Measurements from ENCODE around the gene FOLR3. TPM values are rescaled to one million over a fixed set of nuclear protein-coding genes. Genes with fewer than 3 reads are reported as not detected.
"Not testable (repeated sequence)": the region's sequence is repeated elsewhere in the genome, so short reads cannot be mapped to it uniquely, and the experiment has no call there.

Gene FOLR3
- total and polyA plus RNA-seq, 4 donors, result 1.1 to 14.0 (median 5.8) TPM

DNA sequence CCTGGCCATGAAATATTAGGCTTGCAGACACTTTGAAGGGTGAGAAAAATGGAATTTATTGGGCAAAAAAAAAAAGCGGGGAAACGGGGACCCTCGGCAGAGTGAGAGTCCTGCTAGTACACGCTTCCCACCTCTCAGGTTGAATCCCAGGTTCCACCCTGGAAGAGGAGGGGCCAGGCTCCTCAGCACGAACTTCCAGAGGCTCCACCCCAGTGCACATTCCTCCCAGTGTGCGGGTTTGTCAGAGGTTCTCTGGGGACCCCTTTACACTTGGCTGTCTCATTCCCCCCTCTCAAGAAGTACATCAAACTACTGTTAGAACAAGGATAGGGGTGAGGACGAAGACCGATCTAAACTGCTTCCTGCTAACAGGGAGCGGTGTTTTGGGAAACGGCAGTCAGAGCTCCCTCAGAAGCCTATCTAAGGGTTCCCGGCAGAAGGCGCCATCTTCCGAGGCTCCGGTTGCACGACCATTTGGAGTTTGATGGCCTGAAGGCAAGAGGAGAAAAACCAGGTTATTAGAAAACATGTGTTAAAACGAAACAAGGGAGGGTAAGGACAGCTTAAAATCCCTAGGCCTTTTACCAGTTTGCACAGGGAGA is 27.5 kb downstream of the FOLR3 start:
- ATAC-seq (ENCODE audit: insufficient read depth, low FRiP score) (no peak), DNase-seq (no peak)
- peaks cover 0 to 3% (median 0%) of the 10 kb centered on the region in 5 donors for H3K4me1 ChIP-seq (ENCODE audit: control insufficient read depth in 5 of 5, insufficient read depth in 5 of 5, low read length in 5 of 5)
- H3K9ac ChIP-seq (ENCODE audit: insufficient read depth in 1 of 2, low read length in 2 of 2), result no peak overlapping the region
- no peak overlapping the region for H3K27ac ChIP-seq (ENCODE audit: low read depth in 1 of 2, low read length in 1 of 2)
- H3K4me3 ChIP-seq, result no peak overlapping the region
- TF ChIP-seq, protein P1, sequence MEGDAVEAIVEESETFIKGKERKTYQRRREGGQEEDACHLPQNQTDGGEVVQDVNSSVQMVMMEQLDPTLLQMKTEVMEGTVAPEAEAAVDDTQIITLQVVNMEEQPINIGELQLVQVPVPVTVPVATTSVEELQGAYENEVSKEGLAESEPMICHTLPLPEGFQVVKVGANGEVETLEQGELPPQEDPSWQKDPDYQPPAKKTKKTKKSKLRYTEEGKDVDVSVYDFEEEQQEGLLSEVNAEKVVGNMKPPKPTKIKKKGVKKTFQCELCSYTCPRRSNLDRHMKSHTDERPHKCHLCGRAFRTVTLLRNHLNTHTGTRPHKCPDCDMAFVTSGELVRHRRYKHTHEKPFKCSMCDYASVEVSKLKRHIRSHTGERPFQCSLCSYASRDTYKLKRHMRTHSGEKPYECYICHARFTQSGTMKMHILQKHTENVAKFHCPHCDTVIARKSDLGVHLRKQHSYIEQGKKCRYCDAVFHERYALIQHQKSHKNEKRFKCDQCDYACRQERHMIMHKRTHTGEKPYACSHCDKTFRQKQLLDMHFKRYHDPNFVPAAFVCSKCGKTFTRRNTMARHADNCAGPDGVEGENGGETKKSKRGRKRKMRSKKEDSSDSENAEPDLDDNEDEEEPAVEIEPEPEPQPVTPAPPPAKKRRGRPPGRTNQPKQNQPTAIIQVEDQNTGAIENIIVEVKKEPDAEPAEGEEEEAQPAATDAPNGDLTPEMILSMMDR (IDR thresholded peaks at IDR 0.05; ENCODE audit: control extremely low read depth, extremely low read depth), result no peak
- no peaks in the 10 kb centered on the region for H3K36me3 ChIP-seq (ENCODE audit: control insufficient read depth in 4 of 4, insufficient read depth in 4 of 4, low read length in 4 of 4)
- 86% methylated on average over 16 of the region's 16 CpGs for WGBS, 2 donors
- no peaks in the 10 kb centered on the region for H3K27me3 ChIP-seq (ENCODE audit: control insufficient read depth in 3 of 3, insufficient read depth in 3 of 3, low read length in 2 of 3)
- no peaks in the 10 kb centered on the region for H3K9me3 ChIP-seq (ENCODE audit: control insufficient read depth in 4 of 4, insufficient read depth in 3 of 4, low read length in 3 of 4)

DNA sequence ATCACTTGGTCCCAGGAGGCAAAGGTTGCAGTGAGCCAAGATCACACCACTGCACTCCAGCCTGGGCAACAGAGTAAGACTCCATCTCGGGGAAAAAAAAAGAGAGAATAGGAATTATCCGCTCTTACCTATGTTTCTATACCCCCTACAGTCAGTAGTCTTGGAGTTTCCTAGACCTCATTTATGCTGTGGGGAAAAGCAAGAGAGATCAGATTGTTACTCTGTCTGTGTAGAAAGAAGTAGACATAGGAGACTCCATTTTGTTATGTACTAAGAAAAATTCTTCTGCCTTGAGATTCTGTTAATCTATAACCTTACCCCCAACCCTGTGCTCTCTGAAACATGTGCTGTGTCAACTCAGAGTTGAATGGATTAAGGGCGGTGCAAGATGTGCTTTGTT is 28.7 kb downstream of the FOLR3 start:
- H3K9ac ChIP-seq (ENCODE audit: insufficient read depth in 1 of 2, low read length in 2 of 2); H3K4me1 ChIP-seq (ENCODE audit: control insufficient read depth in 5 of 5, insufficient read depth in 5 of 5, low read length in 5 of 5); H3K27ac ChIP-seq (ENCODE audit: low read depth in 1 of 2, low read length in 1 of 2); H3K9me3 ChIP-seq (ENCODE audit: control insufficient read depth in 4 of 4, insufficient read depth in 3 of 4, low read length in 3 of 4); H3K27me3 ChIP-seq (ENCODE audit: control insufficient read depth in 3 of 3, insufficient read depth in 3 of 3, low read length in 2 of 3); H3K36me3 ChIP-seq (ENCODE audit: control insufficient read depth in 4 of 4, insufficient read depth in 4 of 4, low read length in 4 of 4); H3K4me3 ChIP-seq; DNase-seq; ATAC-seq (ENCODE audit: insufficient read depth, low FRiP score): not testable (repeated sequence)
- WGBS, 2 donors, result 78 to 88% methylated on average over 2 of the region's 3 CpGs

DNA sequence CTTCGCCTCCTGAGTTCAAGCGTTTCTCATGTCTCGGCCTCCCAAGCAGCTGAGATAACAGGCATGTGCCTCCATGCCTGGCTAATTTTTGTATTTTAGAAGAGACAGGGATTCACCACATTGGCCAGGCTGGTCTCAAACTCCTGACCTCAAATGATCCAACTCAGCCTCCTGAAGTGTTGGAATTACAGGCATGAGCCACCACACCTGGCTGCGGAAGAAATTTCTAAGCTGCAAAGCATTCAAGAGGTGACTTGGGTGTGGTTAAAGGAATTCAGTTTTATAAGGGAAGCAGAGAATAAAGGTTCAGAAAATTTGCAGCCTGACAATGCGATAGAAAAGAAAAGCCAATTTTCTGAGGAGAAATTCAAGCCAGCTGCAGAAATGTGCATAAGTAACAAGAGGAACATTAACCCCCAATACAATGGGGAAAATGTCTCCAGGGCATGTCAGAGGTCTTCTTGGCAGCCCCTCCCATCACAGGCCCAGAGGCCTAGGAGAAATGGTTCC is 33.6 kb downstream of the FOLR3 start:
- not testable (repeated sequence) for ATAC-seq (ENCODE audit: insufficient read depth, low FRiP score); H3K27me3 ChIP-seq (ENCODE audit: control insufficient read depth in 3 of 3, insufficient read depth in 3 of 3, low read length in 2 of 3); H3K9ac ChIP-seq (ENCODE audit: insufficient read depth in 1 of 2, low read length in 2 of 2); H3K4me1 ChIP-seq (ENCODE audit: control insufficient read depth in 5 of 5, insufficient read depth in 5 of 5, low read length in 5 of 5); DNase-seq; H3K36me3 ChIP-seq (ENCODE audit: control insufficient read depth in 4 of 4, insufficient read depth in 4 of 4, low read length in 4 of 4); H3K4me3 ChIP-seq; H3K9me3 ChIP-seq (ENCODE audit: control insufficient read depth in 4 of 4, insufficient read depth in 3 of 4, low read length in 3 of 4)
- 85 to 89% methylated on average over 5 of the region's 5 CpGs for WGBS, 2 donors
- peak overlapping the region in 1 of 2 donors; percentile 22 for H3K27ac ChIP-seq (ENCODE audit: low read depth in 1 of 2, low read length in 1 of 2)

DNA sequence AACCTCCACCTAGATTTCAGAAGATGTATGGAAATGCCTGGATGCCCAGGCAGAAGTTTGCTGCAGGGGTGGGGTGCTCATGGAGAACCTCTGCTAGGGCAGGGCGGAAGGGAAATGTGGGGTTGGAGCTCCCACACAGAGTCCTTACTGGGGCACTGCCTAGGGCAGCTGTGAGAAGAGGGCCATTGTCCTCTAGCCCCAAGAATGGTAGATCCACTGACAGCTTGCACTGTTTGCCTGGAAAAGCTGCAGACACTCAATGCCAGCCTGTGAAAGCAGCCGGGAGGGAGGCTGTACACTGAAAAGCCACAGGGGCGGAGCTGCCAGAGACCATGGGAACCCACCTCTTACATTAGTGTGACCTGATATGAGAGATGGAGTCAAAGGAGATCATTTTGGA is 34.2 kb downstream of the FOLR3 start:
- not testable (repeated sequence) for H3K27me3 ChIP-seq (ENCODE audit: control insufficient read depth in 3 of 3, insufficient read depth in 3 of 3, low read length in 2 of 3); H3K27ac ChIP-seq (ENCODE audit: low read depth in 1 of 2, low read length in 1 of 2); H3K9ac ChIP-seq (ENCODE audit: insufficient read depth in 1 of 2, low read length in 2 of 2); H3K4me1 ChIP-seq (ENCODE audit: control insufficient read depth in 5 of 5, insufficient read depth in 5 of 5, low read length in 5 of 5); H3K36me3 ChIP-seq (ENCODE audit: control insufficient read depth in 4 of 4, insufficient read depth in 4 of 4, low read length in 4 of 4); DNase-seq; ATAC-seq (ENCODE audit: insufficient read depth, low FRiP score); H3K9me3 ChIP-seq (ENCODE audit: control insufficient read depth in 4 of 4, insufficient read depth in 3 of 4, low read length in 3 of 4); H3K4me3 ChIP-seq
- WGBS, 2 donors, result 77 to 83% methylated on average over 3 of the region's 3 CpGs

DNA sequence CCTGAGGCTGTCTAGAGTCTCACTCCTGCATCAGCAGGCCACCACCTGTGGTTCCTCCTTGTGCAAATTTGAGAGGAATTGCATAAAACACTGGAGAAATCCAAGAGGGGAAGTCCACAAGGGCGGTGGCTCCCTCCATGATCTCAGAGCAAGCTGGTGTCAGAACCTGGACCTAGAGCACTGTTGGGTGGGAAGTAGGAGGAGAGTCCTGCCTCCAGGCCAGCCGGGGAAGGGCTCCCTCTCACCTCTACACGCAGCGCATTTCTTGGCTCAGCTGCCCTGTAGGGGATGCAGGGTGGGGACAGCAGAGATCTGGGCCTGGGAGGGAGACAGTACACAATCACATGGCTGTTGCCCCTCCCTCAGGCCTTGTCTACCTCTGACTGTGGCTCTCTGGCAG is 36.5 kb downstream of the FOLR3 start:
- peak; percentile 34 for ATAC-seq (ENCODE audit: insufficient read depth, low FRiP score)
- not testable (repeated sequence) for H3K27me3 ChIP-seq (ENCODE audit: control insufficient read depth in 3 of 3, insufficient read depth in 3 of 3, low read length in 2 of 3); H3K36me3 ChIP-seq (ENCODE audit: control insufficient read depth in 4 of 4, insufficient read depth in 4 of 4, low read length in 4 of 4); H3K4me3 ChIP-seq; H3K27ac ChIP-seq (ENCODE audit: low read depth in 1 of 2, low read length in 1 of 2); H3K9me3 ChIP-seq (ENCODE audit: control insufficient read depth in 4 of 4, insufficient read depth in 3 of 4, low read length in 3 of 4); H3K4me1 ChIP-seq (ENCODE audit: control insufficient read depth in 5 of 5, insufficient read depth in 5 of 5, low read length in 5 of 5); H3K9ac ChIP-seq (ENCODE audit: insufficient read depth in 1 of 2, low read length in 2 of 2); DNase-seq
- WGBS, 2 donors, result 66 to 81% methylated on average over 4 of the region's 4 CpGs
